HG03469 (cell line): Measurements from ENCODE around the gene COMMD8.

Experiments
- ATAC-seq: cut with Tn5 transposase; IDR thresholded peaks from one replicate; pipeline ENCODE4 v1.9.1; 2021; ENCODE audit warnings: mild to moderate bottlenecking, moderate library complexity, moderate number of reproducible peaks; ENCODE audit not compliant: unreplicated experiment

COMMD8 gene

GRCh38 chr4:47473141-47473750 is 9.7 kb upstream of the COMMD8 start:
- no peak for ATAC-seq

GRCh38 chr4:47471591-47471990 is 8.1 kb upstream of the COMMD8 start:
- ATAC-seq: no peak

- no peak for ATAC-seq
Observed at GRCh38 chr4:47471064-47471463, 7.6 kb upstream of the COMMD8 start.

- no peak for ATAC-seq
Observed at GRCh38 chr4:47469951-47470350, 6.4 kb upstream of the COMMD8 start.

- ATAC-seq: no peak
Observed at GRCh38 chr4:47468706-47469365, 5.3 kb upstream of the COMMD8 start.

- ATAC-seq: no peak
Observed at GRCh38 chr4:47466056-47466785, 2.7 kb upstream of the COMMD8 start.

GRCh38 chr4:47465004-47465403 is 1.5 kb upstream of the COMMD8 start:
- peak; percentile 24 for ATAC-seq

GRCh38 chr4:47462799-47463234 is 685 bp downstream of the COMMD8 start:
- no peak for ATAC-seq

GRCh38 chr4:47451657-47452056 is 11.8 kb downstream of the COMMD8 start:
- ATAC-seq: no peak

GRCh38 chr4:47444031-47444430 is 19.5 kb downstream of the COMMD8 start:
- no peak for ATAC-seq

GRCh38 chr4:47442980-47443379 is 20.5 kb downstream of the COMMD8 start:
- peak; percentile 62 for ATAC-seq

GRCh38 chr4:47434931-47435330 is 28.6 kb downstream of the COMMD8 start:
- ATAC-seq: no peak

GRCh38 chr4:47432749-47433148 is 30.8 kb downstream of the COMMD8 start:
- ATAC-seq: no peak

- no peak for ATAC-seq
Observed at GRCh38 chr4:47427935-47428334, 35.6 kb downstream of the COMMD8 start.

GRCh38 chr4:47425628-47426027 is 37.9 kb downstream of the COMMD8 start:
- no peak for ATAC-seq

- ATAC-seq: no peak
Observed at GRCh38 chr4:47419296-47419695, 44.2 kb downstream of the COMMD8 start.

GRCh38 chr4:47418147-47418546 is 45.4 kb downstream of the COMMD8 start:
- no peak for ATAC-seq

GRCh38 chr4:47415719-47416118 is 47.8 kb downstream of the COMMD8 start:
- ATAC-seq: no peak

- no peak for ATAC-seq
Observed at GRCh38 chr4:47413521-47413920, 50.0 kb downstream of the COMMD8 start.

GRCh38 chr4:47410271-47410670 is 53.2 kb downstream of the COMMD8 start:
- no peak for ATAC-seq

- ATAC-seq: no peak
Observed at GRCh38 chr4:47406408-47406807, 57.1 kb downstream of the COMMD8 start.
